DMS153 (cell line): ENCODE data around the gene DDX60.

Experiments used
- DNase-seq: peaks from one replicate; lab custom pipeline; 2025; lab: John Stamatoyannopoulos, UW

The DDX60 gene

GRCh38 chr4:168200685-168201084, 117.9 kb downstream of the DDX60 start:
- DNase-seq, result no peak

GRCh38 chr4:168199260-168199957, 119.1 kb downstream of the DDX60 start:
- DNase-seq, result no peak

- no peak for DNase-seq
These were observed 120.6 kb downstream of the DDX60 start for GRCh38 chr4:168197926-168198325.

GRCh38 chr4:168188754-168189153, 129.8 kb downstream of the DDX60 start:
- DNase-seq, result no peak

- no peak for DNase-seq
These were observed 134.6 kb downstream of the DDX60 start for GRCh38 chr4:168183717-168184571.

- no peak for DNase-seq
These were observed 140.9 kb downstream of the DDX60 start for GRCh38 chr4:168177546-168178149.

GRCh38 chr4:168174308-168174707, 144.2 kb downstream of the DDX60 start:
- DNase-seq, result no peak

GRCh38 chr4:168167714-168168284, 150.8 kb downstream of the DDX60 start:
- DNase-seq, result no peak
